ENCODE measurements around the gene KIF19.

KIF19 gene

DNA sequence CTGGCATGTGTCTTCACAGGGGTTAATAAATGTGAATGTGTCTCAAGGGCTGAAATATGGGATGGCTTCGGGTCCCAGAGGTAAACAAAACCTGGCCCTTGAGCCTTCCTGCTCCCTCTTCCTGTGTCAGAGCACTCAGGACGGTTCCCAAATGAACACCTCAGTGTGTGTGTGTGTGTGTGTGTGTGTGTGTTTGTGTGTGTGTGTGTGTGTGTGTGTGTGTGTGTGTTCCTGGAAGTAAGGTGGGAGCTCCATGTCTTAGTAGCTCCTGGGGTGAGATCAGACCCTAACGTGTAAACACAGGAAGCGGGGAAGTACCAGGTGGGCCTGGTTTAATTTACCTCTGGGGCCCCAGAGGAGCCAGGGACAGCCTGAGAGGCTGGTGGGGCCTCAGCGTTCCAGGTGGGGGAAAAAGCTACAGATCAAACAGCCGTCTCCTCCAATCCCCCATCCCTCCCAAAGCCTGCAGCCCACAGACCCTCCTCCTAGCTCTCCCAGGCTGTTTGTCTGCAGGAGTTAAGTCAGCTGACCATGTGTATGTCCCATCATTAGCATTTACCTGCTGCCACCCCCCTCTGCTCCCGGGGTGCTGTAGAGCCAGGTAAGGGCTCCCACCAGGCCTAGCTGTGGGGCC is 6.1 kb downstream of the KIF19 start:
- Histone ChIP-seq H3K4me1 (ENCODE audit: control insufficient read depth in 1 of 2, insufficient read depth in 2 of 2, low read length in 2 of 2) (no peaks in the 10 kb centered on the region), H3K9me3 (ENCODE audit: control insufficient read depth in 1 of 2, low read length in 2 of 2) (peaks cover 0 to 6% of the 10 kb centered on the region in 2 donors), H3K36me3 (ENCODE audit: control insufficient read depth in 1 of 2, insufficient read depth in 2 of 2, low read length in 2 of 2) (no peaks in the 10 kb centered on the region), H3K4me3 (ENCODE audit: low read depth in 1 of 2, low read length in 2 of 2) (no peak overlapping the region), H3K27me3 (ENCODE audit: low read depth, low read length) (peaks cover 6% of the 10 kb centered on the region), H3K27ac (ENCODE audit: low read length) (no peak overlapping the region)

DNA sequence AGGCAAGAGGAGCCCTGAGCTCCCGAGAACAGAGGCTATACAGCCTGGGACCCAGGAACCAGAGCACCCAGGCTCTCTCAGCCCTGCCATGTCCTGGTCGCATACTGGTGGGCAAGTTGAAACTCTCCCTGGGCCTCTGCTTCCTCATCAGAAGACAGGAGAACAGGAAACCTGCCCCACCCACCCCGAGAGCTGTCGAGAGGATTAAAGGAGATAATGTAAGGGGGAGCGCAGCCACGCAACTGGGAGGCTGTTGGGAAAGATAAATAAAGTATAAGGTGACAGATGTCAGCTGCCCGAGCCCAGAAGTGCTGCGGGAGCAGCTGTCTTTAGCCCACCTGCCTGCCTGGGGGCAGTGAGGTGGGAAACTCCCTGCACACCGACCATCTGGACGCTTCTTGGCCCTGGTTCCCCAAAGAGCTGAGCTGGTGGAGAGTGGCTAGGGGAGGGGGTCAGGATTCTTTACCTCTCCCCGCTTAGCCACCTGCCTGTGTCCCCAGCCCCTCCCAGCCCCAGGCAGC is 6.8 kb downstream of the KIF19 start:
- H3K9me3 ChIP-seq (ENCODE audit: control insufficient read depth in 1 of 2, low read length in 2 of 2), result peaks cover 0 to 6% of the 10 kb centered on the region in 2 donors
- H3K27ac ChIP-seq (ENCODE audit: low read length), result no peak overlapping the region
- no peaks in the 10 kb centered on the region for H3K4me1 ChIP-seq (ENCODE audit: control insufficient read depth in 1 of 2, insufficient read depth in 2 of 2, low read length in 2 of 2)
- H3K4me3 ChIP-seq (ENCODE audit: low read depth in 1 of 2, low read length in 2 of 2), result no peak overlapping the region
- no peaks in the 10 kb centered on the region for H3K36me3 ChIP-seq (ENCODE audit: control insufficient read depth in 1 of 2, insufficient read depth in 2 of 2, low read length in 2 of 2)
- H3K27me3 ChIP-seq (ENCODE audit: low read depth, low read length), result peaks cover 4% of the 10 kb centered on the region

DNA sequence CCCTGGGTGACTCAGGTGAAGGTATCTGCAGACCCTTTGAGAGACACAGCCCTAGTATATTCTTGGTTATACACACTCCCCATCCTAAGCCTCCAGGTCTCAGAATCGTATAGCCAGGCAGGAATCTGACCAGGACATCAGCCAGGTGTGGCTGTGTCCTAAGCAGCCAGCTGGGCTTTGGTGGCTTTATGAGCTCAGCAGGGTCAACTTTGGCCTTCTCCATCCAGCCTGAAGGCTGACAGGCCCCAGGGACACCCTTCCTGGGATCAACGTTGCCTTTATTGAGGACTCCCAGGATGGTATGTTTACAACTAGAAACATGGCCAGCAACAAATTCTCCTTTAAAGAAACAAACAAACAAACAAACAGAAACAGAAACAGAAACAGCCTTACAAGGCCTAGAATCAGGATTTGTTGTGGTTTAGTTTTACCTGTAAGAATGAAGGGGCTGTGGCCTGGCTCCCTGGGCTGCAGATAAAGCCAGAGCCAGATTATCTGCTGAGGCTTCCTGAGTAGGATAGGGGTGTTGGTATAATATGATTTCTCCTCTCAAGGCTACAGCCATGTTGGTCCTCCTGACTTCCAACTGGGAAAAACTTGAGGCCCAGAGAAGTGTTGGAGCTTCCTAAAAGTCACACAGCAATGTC is 8.5 kb downstream of the KIF19 start:
- peaks cover 3% of the 10 kb centered on the region for H3K27me3 ChIP-seq (ENCODE audit: low read depth, low read length)
- H3K27ac ChIP-seq (ENCODE audit: low read length), result no peak overlapping the region
- H3K4me1 ChIP-seq (ENCODE audit: control insufficient read depth in 1 of 2, insufficient read depth in 2 of 2, low read length in 2 of 2), result no peaks in the 10 kb centered on the region
- H3K9me3 ChIP-seq (ENCODE audit: control insufficient read depth in 1 of 2, low read length in 2 of 2), result peaks cover 0 to 6% of the 10 kb centered on the region in 2 donors
- no peak overlapping the region for H3K4me3 ChIP-seq (ENCODE audit: low read depth in 1 of 2, low read length in 2 of 2)
- no peaks in the 10 kb centered on the region for H3K36me3 ChIP-seq (ENCODE audit: control insufficient read depth in 1 of 2, insufficient read depth in 2 of 2, low read length in 2 of 2)

DNA sequence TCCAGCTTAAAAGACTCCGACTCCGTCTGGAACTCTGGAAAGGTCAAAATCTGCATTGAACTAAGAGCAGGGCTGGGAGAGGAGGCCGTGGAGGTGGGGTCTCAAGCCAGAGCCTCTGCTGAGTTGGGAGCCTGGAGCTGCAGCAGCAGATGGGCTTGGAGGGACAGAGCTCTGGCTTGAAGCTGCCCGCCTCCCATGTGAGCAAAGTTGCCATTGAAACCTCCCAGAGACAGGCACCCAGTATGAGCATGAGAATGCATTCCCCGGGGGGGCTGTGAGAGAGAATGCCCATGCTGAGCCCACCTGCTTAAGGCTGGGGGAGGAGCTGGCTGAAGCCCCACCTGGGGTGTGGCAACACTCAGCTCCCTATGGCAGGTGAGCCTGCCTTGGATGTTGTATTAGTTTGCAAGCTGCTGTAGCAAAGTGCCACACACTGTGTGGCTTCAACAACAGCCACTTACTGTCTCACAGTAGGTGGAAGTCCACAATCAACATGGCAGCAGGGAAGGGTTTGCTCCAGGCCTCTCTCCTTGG is 9.6 kb downstream of the KIF19 start:
- no peak overlapping the region for H3K4me3 ChIP-seq (ENCODE audit: low read depth in 1 of 2, low read length in 2 of 2)
- H3K27me3 ChIP-seq (ENCODE audit: low read depth, low read length), result peaks cover 3% of the 10 kb centered on the region
- H3K27ac ChIP-seq (ENCODE audit: low read length), result no peak overlapping the region
- H3K9me3 ChIP-seq (ENCODE audit: control insufficient read depth in 1 of 2, low read length in 2 of 2), result peaks cover 0 to 6% of the 10 kb centered on the region in 2 donors
- no peaks in the 10 kb centered on the region for H3K36me3 ChIP-seq (ENCODE audit: control insufficient read depth in 1 of 2, insufficient read depth in 2 of 2, low read length in 2 of 2)
- H3K4me1 ChIP-seq (ENCODE audit: control insufficient read depth in 1 of 2, insufficient read depth in 2 of 2, low read length in 2 of 2), result no peaks in the 10 kb centered on the region

DNA sequence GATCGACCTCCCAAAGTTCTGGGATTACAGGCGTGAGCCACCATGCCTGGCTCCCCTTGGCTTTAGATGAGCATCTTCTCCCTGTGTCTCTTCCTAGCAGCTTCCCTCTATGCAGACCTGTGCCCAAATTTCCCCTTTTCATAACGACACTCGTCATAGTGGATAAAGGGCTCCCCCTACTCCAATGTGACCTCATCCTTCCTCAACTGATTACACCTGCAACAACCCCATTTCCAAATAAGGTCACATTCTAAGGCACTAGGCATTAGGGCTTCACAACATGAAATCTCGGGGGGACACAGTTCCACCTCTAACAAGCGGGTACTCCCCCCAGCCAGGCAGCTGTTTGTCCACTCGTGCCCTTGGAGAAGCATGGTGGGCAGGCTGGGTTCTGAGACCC is 10.3 kb downstream of the KIF19 start:
- Histone ChIP-seq H3K27ac (ENCODE audit: low read length) (no peak overlapping the region), H3K4me1 (ENCODE audit: control insufficient read depth in 1 of 2, insufficient read depth in 2 of 2, low read length in 2 of 2) (no peaks in the 10 kb centered on the region), H3K9me3 (ENCODE audit: control insufficient read depth in 1 of 2, low read length in 2 of 2) (peaks cover 0 to 6% of the 10 kb centered on the region in 2 donors), H3K27me3 (ENCODE audit: low read depth, low read length) (peaks cover 3% of the 10 kb centered on the region), H3K36me3 (ENCODE audit: control insufficient read depth in 1 of 2, insufficient read depth in 2 of 2, low read length in 2 of 2) (no peaks in the 10 kb centered on the region), H3K4me3 (ENCODE audit: low read depth in 1 of 2, low read length in 2 of 2) (no peak overlapping the region)

DNA sequence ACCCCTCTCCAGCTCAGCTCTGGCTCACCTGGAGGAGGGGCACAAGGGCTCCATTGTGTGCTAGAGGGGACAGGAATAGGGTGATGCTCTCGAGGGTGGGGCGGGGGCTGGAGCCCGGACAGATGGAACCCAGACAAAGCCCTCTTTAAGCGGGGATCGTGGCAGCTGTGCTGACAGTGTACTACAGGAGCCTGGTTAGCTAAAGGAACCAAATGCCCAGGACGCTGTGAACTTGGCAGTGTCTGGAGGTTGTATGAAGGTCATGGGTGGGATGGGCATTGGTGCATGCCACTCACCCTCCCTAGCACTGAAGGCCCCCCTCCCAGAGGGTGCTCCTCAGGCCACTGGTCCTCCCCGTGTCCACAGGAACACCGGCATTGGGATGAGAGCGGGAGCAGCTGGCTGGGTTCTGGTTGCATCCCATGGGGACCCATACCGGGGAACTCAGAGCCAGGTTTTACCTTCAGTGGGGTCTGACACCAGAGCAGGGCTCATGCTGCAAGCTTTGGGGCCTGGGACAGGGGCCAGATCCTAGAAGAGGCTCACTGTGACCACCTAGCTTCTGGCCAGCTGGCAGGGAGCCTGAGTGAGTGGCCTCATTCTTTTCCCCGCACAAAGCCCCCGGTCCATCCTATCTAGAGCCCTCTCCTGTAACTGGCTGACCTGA is 11.9 kb downstream of the KIF19 start:
- Histone ChIP-seq H3K27ac (ENCODE audit: low read length) (no peak overlapping the region), H3K4me1 (ENCODE audit: control insufficient read depth in 1 of 2, insufficient read depth in 2 of 2, low read length in 2 of 2) (no peaks in the 10 kb centered on the region), H3K36me3 (ENCODE audit: control insufficient read depth in 1 of 2, insufficient read depth in 2 of 2, low read length in 2 of 2) (no peaks in the 10 kb centered on the region), H3K9me3 (ENCODE audit: control insufficient read depth in 1 of 2, low read length in 2 of 2) (peaks cover 0 to 6% of the 10 kb centered on the region in 2 donors), H3K4me3 (ENCODE audit: low read depth in 1 of 2, low read length in 2 of 2) (no peak overlapping the region), H3K27me3 (ENCODE audit: low read depth, low read length) (peaks cover 3% of the 10 kb centered on the region)

DNA sequence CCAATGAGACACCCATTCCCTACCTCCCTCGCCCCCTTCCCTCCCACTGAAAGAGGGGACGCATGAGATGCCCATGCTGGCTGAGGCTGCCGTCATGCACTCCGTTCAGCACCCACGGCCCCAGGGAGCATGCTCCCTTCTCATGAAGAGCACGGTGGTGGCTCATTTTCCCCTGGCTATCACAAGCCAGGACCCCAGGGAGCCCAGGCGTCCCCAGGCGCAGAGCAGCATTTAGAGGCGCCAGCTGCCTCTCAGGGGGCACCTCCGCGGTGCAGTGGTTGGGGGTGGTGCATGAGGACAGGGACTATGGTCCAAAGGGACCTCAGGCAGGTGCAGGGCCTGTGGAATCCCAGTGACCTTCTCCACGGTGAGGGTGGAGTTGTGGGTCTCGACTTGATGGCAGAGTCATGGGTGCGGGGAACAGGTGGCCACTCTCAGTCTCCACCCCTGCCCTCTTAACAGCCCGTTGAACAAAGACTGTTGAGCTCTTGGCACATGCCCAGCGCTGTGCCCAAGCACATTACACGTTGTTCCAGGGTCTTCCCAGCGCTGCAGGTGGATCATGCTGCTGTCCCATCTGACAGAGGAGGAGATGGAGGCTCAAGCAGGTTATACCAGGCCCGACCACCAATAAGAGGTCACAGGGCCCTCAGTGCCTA is 13.6 kb downstream of the KIF19 start:
- Histone ChIP-seq H3K4me3 (ENCODE audit: low read depth in 1 of 2, low read length in 2 of 2) (no peak overlapping the region), H3K4me1 (ENCODE audit: control insufficient read depth in 1 of 2, insufficient read depth in 2 of 2, low read length in 2 of 2) (no peaks in the 10 kb centered on the region), H3K27me3 (ENCODE audit: low read depth, low read length) (peaks cover 3% of the 10 kb centered on the region), H3K9me3 (ENCODE audit: control insufficient read depth in 1 of 2, low read length in 2 of 2) (no peaks in the 10 kb centered on the region), H3K27ac (ENCODE audit: low read length) (no peak overlapping the region), H3K36me3 (ENCODE audit: control insufficient read depth in 1 of 2, insufficient read depth in 2 of 2, low read length in 2 of 2) (no peaks in the 10 kb centered on the region)

DNA sequence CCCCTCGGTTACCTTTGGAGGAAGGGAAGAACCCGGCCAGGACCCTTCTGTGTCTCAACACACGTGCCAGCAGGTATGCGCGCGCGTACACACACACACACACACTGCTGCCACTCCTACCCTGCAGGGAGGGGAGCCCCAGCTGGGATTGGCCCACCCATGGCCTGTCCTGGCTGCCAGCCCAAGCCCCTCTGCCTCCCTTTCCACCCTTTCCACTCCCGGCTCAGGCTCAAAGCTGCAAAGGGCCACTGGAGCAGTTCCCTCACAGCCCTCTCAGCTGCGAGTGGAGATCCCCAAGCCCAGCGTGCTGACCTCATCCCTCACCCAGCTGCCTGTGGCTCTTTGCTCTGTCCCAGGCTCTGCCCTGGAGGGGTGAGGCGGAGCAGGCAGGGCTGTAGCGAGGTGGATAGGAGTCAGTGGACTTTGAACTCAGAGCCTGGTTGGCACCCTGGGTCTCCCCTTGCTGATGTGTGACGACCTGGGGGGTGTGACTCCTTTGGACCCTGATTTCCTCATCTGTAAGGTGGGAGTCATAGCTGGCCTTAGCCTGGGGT is 14.5 kb downstream of the KIF19 start:
- H3K27ac ChIP-seq (ENCODE audit: low read length), result no peak overlapping the region
- H3K9me3 ChIP-seq (ENCODE audit: control insufficient read depth in 1 of 2, low read length in 2 of 2), result no peaks in the 10 kb centered on the region
- H3K4me3 ChIP-seq (ENCODE audit: low read depth in 1 of 2, low read length in 2 of 2), result no peak overlapping the region
- H3K36me3 ChIP-seq (ENCODE audit: control insufficient read depth in 1 of 2, insufficient read depth in 2 of 2, low read length in 2 of 2), result no peaks in the 10 kb centered on the region
- peaks cover 3% of the 10 kb centered on the region for H3K27me3 ChIP-seq (ENCODE audit: low read depth, low read length)
- H3K4me1 ChIP-seq (ENCODE audit: control insufficient read depth in 1 of 2, insufficient read depth in 2 of 2, low read length in 2 of 2), result no peaks in the 10 kb centered on the region

DNA sequence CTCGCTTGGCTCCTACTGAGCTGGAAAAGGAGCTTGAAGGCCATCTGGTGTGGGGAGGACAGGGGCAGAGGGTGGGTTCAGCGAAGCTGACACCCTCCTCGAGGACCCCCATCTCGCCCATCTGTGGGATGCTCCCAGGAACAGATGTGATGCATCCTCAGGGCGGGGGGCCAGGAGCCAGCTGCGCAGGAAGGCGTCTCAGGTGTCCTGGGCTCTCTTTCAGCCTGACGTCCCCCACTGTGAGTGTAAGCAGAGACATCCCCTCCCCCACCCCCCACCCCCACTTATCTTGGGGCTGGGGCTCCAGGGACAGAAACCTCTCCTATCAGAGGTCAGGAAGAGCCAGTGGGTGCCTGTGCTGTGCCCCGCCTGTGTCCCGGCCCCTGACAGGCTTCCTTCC is 16.2 kb downstream of the KIF19 start:
- no peaks in the 10 kb centered on the region for H3K9me3 ChIP-seq (ENCODE audit: control insufficient read depth in 1 of 2, low read length in 2 of 2)
- H3K4me1 ChIP-seq (ENCODE audit: control insufficient read depth in 1 of 2, insufficient read depth in 2 of 2, low read length in 2 of 2), result no peaks in the 10 kb centered on the region
- peaks cover 3% of the 10 kb centered on the region for H3K27me3 ChIP-seq (ENCODE audit: low read depth, low read length)
- no peak overlapping the region for H3K4me3 ChIP-seq (ENCODE audit: low read depth in 1 of 2, low read length in 2 of 2)
- H3K27ac ChIP-seq (ENCODE audit: low read length), result no peak overlapping the region
- no peaks in the 10 kb centered on the region for H3K36me3 ChIP-seq (ENCODE audit: control insufficient read depth in 1 of 2, insufficient read depth in 2 of 2, low read length in 2 of 2)

DNA sequence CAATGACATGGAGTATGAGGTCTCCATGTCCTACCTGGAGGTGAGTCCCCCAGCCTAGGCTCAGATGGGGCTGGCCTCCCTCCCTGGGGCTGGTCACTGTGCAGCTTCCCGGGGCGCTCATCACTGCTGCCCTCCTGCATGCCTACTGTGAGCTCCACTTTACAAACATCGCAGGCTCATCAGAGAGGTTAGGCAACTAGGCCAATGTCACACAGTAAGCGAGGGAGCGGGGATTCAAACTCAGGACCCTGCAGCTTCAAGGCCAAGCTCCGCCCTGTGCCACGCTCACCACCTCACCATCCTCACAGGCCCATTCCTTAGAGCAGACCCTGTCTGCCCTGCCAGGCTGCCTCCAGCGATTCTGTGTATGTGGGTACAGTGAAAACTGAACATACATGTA is 17.1 kb downstream of the KIF19 start:
- Histone ChIP-seq H3K9me3 (ENCODE audit: control insufficient read depth in 1 of 2, low read length in 2 of 2) (no peaks in the 10 kb centered on the region), H3K27ac (ENCODE audit: low read length) (no peak overlapping the region), H3K4me3 (ENCODE audit: low read depth in 1 of 2, low read length in 2 of 2) (no peak overlapping the region), H3K4me1 (ENCODE audit: control insufficient read depth in 1 of 2, insufficient read depth in 2 of 2, low read length in 2 of 2) (no peaks in the 10 kb centered on the region), H3K27me3 (ENCODE audit: low read depth, low read length) (peaks cover 3% of the 10 kb centered on the region), H3K36me3 (ENCODE audit: control insufficient read depth in 1 of 2, insufficient read depth in 2 of 2, low read length in 2 of 2) (no peaks in the 10 kb centered on the region)
